GM18526 (cell line): Measurements from ENCODE around the gene SDCCAG8.

Source experiments
- POLR2A ChIP-seq: IDR thresholded peaks from 3 replicates; pipeline ENCODE4 v1.6.1; 2011; ENCODE audit not compliant: insufficient read length; ENCODE audit errors: extremely low read depth

Gene SDCCAG8

GRCh38 chr1:243459059-243459458 is 203.2 kb downstream of the SDCCAG8 start:
- no peak for TF ChIP-seq POLR2A

GRCh38 chr1:243461700-243462099 is 205.9 kb downstream of the SDCCAG8 start:
- TF ChIP-seq POLR2A = no peak

GRCh38 chr1:243462929-243463697 is 207.3 kb downstream of the SDCCAG8 start:
- TF ChIP-seq POLR2A = no peak

GRCh38 chr1:243465081-243465480 is 209.2 kb downstream of the SDCCAG8 start:
- no peak for TF ChIP-seq POLR2A

- no peak for TF ChIP-seq POLR2A
Observed at GRCh38 chr1:243465738-243466137, 209.9 kb downstream of the SDCCAG8 start.

GRCh38 chr1:243469497-243469896 is 213.7 kb downstream of the SDCCAG8 start:
- no peak for TF ChIP-seq POLR2A

- no peak for TF ChIP-seq POLR2A
Observed at GRCh38 chr1:243470502-243470901, 214.7 kb downstream of the SDCCAG8 start.

- TF ChIP-seq POLR2A = no peak
Observed at GRCh38 chr1:243471026-243471685, 215.3 kb downstream of the SDCCAG8 start.

- TF ChIP-seq POLR2A = no peak
Observed at GRCh38 chr1:243471754-243472745, 216.2 kb downstream of the SDCCAG8 start.

- no peak for TF ChIP-seq POLR2A
Observed at GRCh38 chr1:243473227-243474135, 217.6 kb downstream of the SDCCAG8 start.

GRCh38 chr1:243474136-243474881 is 218.5 kb downstream of the SDCCAG8 start:
- TF ChIP-seq POLR2A = no peak

- no peak for TF ChIP-seq POLR2A
Observed at GRCh38 chr1:243474906-243475305, 219.1 kb downstream of the SDCCAG8 start.

GRCh38 chr1:243475966-243476365 is 220.1 kb downstream of the SDCCAG8 start:
- TF ChIP-seq POLR2A = no peak
